Measurements from ENCODE around the gene KLHL29.
"Not testable (repeated sequence)": the region's sequence is repeated elsewhere in the genome, so short reads cannot be mapped to it uniquely, and the experiment has no call there.

DNA sequence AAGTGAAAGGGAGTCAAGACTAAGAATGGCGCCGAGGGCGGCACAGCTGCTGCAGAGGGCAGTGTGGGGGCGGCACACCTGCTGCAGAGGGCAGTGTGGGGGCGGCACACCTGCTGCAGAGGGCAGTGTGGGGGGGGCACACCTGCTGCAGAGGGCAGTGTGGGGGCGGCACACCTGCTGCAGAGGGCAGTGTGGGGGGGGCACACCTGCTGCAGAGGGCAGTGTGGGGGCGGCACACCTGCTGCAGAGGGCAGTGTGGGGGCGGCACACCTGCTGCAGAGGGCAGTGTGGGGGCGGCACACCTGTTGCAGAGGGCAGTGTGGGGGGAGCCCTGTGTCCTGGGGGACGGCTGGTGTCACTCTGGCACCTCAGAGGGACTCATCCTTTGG lies 36.9 kb upstream of the KLHL29 start:
- not testable (repeated sequence) for TF ChIP-seq CTCF (conservative IDR thresholded peaks at IDR 0.05; ENCODE audit: low read depth in 2 of 2); POLR2AphosphoS5 (IDR thresholded peaks at IDR 0.05; ENCODE audit: low read depth); EZH2phosphoT487 (IDR thresholded peaks at IDR 0.05; ENCODE audit: unreplicated experiment); EZH2 (IDR thresholded peaks at IDR 0.05; ENCODE audit: low read depth, unreplicated experiment); JUNB (IDR thresholded peaks at IDR 0.05; ENCODE audit: unreplicated experiment); REST (IDR thresholded peaks at IDR 0.05; ENCODE audit: unreplicated experiment); ZNF331 (CRISPR knock-in tag; IDR thresholded peaks at IDR 0.05; ENCODE audit: low read depth); CREB1 (CRISPR knock-in tag; IDR thresholded peaks at IDR 0.05; ENCODE audit: low read depth); STAT1 (IDR thresholded peaks at IDR 0.05; ENCODE audit: unreplicated experiment); ZNF114 (CRISPR knock-in tag; IDR thresholded peaks at IDR 0.05); NANOG (IDR thresholded peaks at IDR 0.05; ENCODE audit: borderline replicate concordance)
- TF ChIP-seq, protein P1, sequence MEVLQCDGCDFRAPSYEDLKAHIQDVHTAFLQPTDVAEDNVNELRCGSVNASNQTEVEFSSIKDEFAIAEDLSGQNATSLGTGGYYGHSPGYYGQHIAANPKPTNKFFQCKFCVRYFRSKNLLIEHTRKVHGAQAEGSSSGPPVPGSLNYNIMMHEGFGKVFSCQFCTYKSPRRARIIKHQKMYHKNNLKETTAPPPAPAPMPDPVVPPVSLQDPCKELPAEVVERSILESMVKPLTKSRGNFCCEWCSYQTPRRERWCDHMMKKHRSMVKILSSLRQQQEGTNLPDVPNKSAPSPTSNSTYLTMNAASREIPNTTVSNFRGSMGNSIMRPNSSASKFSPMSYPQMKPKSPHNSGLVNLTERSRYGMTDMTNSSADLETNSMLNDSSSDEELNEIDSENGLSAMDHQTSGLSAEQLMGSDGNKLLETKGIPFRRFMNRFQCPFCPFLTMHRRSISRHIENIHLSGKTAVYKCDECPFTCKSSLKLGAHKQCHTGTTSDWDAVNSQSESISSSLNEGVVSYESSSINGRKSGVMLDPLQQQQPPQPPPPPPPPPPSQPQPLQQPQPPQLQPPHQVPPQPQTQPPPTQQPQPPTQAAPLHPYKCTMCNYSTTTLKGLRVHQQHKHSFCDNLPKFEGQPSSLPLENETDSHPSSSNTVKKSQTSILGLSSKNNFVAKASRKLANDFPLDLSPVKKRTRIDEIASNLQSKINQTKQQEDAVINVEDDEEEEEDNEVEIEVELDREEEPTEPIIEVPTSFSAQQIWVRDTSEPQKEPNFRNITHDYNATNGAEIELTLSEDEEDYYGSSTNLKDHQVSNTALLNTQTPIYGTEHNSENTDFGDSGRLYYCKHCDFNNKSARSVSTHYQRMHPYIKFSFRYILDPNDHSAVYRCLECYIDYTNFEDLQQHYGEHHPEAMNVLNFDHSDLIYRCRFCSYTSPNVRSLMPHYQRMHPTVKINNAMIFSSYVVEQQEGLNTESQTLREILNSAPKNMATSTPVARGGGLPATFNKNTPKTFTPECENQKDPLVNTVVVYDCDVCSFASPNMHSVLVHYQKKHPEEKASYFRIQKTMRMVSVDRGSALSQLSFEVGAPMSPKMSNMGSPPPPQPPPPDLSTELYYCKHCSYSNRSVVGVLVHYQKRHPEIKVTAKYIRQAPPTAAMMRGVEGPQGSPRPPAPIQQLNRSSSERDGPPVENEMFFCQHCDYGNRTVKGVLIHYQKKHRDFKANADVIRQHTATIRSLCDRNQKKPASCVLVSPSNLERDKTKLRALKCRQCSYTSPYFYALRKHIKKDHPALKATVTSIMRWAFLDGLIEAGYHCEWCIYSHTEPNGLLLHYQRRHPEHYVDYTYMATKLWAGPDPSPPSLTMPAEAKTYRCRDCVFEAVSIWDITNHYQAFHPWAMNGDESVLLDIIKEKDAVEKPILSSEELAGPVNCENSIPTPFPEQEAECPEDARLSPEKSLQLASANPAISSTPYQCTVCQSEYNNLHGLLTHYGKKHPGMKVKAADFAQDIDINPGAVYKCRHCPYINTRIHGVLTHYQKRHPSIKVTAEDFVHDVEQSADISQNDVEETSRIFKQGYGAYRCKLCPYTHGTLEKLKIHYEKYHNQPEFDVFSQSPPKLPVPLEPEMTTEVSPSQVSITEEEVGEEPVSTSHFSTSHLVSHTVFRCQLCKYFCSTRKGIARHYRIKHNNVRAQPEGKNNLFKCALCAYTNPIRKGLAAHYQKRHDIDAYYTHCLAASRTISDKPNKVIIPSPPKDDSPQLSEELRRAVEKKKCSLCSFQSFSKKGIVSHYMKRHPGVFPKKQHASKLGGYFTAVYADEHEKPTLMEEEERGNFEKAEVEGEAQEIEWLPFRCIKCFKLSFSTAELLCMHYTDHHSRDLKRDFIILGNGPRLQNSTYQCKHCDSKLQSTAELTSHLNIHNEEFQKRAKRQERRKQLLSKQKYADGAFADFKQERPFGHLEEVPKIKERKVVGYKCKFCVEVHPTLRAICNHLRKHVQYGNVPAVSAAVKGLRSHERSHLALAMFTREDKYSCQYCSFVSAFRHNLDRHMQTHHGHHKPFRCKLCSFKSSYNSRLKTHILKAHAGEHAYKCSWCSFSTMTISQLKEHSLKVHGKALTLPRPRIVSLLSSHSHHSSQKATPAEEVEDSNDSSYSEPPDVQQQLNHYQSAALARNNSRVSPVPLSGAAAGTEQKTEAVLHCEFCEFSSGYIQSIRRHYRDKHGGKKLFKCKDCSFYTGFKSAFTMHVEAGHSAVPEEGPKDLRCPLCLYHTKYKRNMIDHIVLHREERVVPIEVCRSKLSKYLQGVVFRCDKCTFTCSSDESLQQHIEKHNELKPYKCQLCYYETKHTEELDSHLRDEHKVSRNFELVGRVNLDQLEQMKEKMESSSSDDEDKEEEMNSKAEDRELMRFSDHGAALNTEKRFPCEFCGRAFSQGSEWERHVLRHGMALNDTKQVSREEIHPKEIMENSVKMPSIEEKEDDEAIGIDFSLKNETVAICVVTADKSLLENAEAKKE (CRISPR knock-in tag; IDR thresholded peaks at IDR 0.05) = not testable (repeated sequence)
- TF ChIP-seq, protein P2, sequence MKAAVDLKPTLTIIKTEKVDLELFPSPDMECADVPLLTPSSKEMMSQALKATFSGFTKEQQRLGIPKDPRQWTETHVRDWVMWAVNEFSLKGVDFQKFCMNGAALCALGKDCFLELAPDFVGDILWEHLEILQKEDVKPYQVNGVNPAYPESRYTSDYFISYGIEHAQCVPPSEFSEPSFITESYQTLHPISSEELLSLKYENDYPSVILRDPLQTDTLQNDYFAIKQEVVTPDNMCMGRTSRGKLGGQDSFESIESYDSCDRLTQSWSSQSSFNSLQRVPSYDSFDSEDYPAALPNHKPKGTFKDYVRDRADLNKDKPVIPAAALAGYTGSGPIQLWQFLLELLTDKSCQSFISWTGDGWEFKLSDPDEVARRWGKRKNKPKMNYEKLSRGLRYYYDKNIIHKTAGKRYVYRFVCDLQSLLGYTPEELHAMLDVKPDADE (IDR thresholded peaks at IDR 0.05) = not testable (repeated sequence)
